ENCODE data around the gene ABCF2. TPM values are rescaled to one million over a fixed set of nuclear protein-coding genes. Genes with fewer than 3 reads are reported as not detected.

The ABCF2 gene
- total RNA-seq, 1 donor from 2014 or later, result 85.8 TPM

- no peak for FAIRE-seq
These were observed 45.9 kb upstream of the ABCF2 start for GRCh38 chr7:151272877-151273276.

DNA sequence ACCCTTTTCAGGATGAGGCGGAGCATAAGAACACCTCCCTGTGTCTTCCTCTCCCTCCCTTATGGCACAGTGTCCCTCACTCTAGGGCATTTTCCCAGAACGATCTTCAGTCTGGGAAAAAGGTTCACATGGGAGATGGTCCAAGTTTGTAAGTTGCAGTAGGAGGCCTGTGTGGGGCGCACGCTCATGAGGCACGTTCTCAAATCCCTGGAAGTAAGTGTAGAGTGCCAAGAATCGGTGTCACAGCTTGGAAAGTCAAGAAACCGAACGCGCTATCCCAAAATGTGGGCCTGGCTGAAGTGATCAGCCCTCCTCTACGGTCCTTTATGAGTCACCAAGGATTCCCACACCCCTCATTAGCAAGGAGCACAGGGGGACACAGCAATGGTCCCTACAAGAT is 45.4 kb upstream of the ABCF2 start:
- FAIRE-seq (no peak), DNase-seq (ENCODE audit: low read depth) (no peak)
- Histone ChIP-seq H3K27me3 (ENCODE audit: control insufficient read depth, insufficient read depth, low read length) (no peaks in the 10 kb centered on the region), H3K4me3 (ENCODE audit: low read depth, low read length) (no peak overlapping the region), H3K36me3 (ENCODE audit: control insufficient read depth, insufficient read depth, low read length) (no peaks in the 10 kb centered on the region)
- TF ChIP-seq, protein P1, sequence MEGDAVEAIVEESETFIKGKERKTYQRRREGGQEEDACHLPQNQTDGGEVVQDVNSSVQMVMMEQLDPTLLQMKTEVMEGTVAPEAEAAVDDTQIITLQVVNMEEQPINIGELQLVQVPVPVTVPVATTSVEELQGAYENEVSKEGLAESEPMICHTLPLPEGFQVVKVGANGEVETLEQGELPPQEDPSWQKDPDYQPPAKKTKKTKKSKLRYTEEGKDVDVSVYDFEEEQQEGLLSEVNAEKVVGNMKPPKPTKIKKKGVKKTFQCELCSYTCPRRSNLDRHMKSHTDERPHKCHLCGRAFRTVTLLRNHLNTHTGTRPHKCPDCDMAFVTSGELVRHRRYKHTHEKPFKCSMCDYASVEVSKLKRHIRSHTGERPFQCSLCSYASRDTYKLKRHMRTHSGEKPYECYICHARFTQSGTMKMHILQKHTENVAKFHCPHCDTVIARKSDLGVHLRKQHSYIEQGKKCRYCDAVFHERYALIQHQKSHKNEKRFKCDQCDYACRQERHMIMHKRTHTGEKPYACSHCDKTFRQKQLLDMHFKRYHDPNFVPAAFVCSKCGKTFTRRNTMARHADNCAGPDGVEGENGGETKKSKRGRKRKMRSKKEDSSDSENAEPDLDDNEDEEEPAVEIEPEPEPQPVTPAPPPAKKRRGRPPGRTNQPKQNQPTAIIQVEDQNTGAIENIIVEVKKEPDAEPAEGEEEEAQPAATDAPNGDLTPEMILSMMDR (IDR thresholded peaks at IDR 0.05; ENCODE audit: insufficient read depth, low read length, severe bottlenecking), result no peak

More at GRCh38 chr7:151272877-151273276, 45.9 kb upstream of the ABCF2 start:
- Histone ChIP-seq H3K36me3 (ENCODE audit: control insufficient read depth, insufficient read depth, low read length) (no peaks in the 10 kb centered on the region), H3K27me3 (ENCODE audit: control insufficient read depth, insufficient read depth, low read length) (no peaks in the 10 kb centered on the region), H3K4me3 (ENCODE audit: low read depth, low read length) (no peak overlapping the region)
- no peak for DNase-seq (ENCODE audit: low read depth)
- TF ChIP-seq, protein P1 (IDR thresholded peaks at IDR 0.05; ENCODE audit: insufficient read depth, low read length, severe bottlenecking), result no peak

DNA sequence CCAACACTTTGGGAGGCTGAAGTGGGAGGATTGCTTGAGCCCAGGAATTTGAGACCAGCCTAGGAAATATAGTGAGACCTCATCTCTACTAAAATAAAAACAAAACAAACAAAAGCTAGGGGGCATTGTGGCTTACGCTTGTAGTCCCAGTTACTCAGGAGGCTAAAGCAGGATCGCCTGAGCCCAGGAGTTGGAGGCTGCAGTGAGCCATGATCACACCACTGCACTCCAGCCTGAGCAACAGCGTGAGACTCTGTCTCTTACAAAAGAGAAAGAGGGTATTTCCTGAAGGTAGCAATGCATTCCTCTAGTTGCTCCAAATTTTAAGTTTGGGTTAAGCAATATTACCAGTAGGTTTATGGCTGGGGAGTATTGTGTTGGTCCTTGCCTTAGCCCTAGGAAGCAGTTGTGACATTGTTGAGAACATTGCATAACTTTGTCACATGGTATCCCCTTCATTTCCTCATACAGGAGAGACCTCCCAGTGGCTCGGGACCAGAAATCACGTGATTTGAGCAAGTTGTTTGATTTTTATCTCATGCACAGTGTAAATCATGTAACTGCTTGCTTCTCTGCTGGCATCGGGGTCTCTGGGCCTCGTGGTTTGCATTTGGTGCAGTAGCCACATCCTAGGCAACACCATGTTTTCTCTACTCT is 44.8 kb upstream of the ABCF2 start:
- FAIRE-seq (no peak), DNase-seq (ENCODE audit: low read depth) (peak; percentile 18)
- no peaks in the 10 kb centered on the region for H3K27me3 ChIP-seq (ENCODE audit: control insufficient read depth, insufficient read depth, low read length)

GRCh38 chr7:151269511-151269910 is 42.5 kb upstream of the ABCF2 start:
- no peak for FAIRE-seq
- TF ChIP-seq, protein P1 (IDR thresholded peaks at IDR 0.05; ENCODE audit: insufficient read depth, low read length, severe bottlenecking), result no peak

More for the DNA sequence above, 44.8 kb upstream of the ABCF2 start:
- H3K36me3 ChIP-seq (ENCODE audit: control insufficient read depth, insufficient read depth, low read length), result no peaks in the 10 kb centered on the region
- no peak overlapping the region for H3K4me3 ChIP-seq (ENCODE audit: low read depth, low read length)
- TF ChIP-seq, protein P1 (IDR thresholded peaks at IDR 0.05; ENCODE audit: insufficient read depth, low read length, severe bottlenecking), result peak; percentile 2

GRCh38 chr7:151265351-151265931 is 38.4 kb upstream of the ABCF2 start:
- TF ChIP-seq, protein P1 (IDR thresholded peaks at IDR 0.05; ENCODE audit: insufficient read depth, low read length, severe bottlenecking), result no peak
- peak; percentile 64 for FAIRE-seq
- peaks cover 2% of the 10 kb centered on the region for H3K27me3 ChIP-seq (ENCODE audit: control insufficient read depth, insufficient read depth, low read length)

More at GRCh38 chr7:151269511-151269910, 42.5 kb upstream of the ABCF2 start:
- H3K36me3 ChIP-seq (ENCODE audit: control insufficient read depth, insufficient read depth, low read length), result no peaks in the 10 kb centered on the region
- no peak overlapping the region for H3K4me3 ChIP-seq (ENCODE audit: low read depth, low read length)
- no peaks in the 10 kb centered on the region for H3K27me3 ChIP-seq (ENCODE audit: control insufficient read depth, insufficient read depth, low read length)
- no peak for DNase-seq (ENCODE audit: low read depth)

More at GRCh38 chr7:151265351-151265931, 38.4 kb upstream of the ABCF2 start:
- H3K4me3 ChIP-seq (ENCODE audit: low read depth, low read length), result no peak overlapping the region
- H3K36me3 ChIP-seq (ENCODE audit: control insufficient read depth, insufficient read depth, low read length), result no peaks in the 10 kb centered on the region
- DNase-seq (ENCODE audit: low read depth), result no peak

Data from bronchial epithelial cell (primary cell).